ENCODE measurements around the gene FGGY.

DNA sequence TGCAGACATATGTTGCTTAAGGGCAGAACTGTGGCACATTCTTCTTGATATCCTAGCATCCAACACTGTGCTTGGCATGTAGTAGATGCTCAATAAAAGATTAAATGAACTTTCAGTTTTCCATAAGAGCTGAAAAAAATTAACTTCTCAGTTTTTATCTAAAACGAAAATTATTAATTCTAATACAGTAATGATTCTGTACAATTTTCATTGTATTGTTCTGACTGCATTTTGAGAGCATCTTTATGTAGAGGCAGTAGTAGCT, 46.6 kb downstream of the FGGY start:
- TF ChIP-seq POLR2AphosphoS5 (IDR thresholded peaks at IDR 0.05) (no peak), POLR2A (IDR thresholded peaks at IDR 0.05) (no peak)
- TF ChIP-seq, protein P1, sequence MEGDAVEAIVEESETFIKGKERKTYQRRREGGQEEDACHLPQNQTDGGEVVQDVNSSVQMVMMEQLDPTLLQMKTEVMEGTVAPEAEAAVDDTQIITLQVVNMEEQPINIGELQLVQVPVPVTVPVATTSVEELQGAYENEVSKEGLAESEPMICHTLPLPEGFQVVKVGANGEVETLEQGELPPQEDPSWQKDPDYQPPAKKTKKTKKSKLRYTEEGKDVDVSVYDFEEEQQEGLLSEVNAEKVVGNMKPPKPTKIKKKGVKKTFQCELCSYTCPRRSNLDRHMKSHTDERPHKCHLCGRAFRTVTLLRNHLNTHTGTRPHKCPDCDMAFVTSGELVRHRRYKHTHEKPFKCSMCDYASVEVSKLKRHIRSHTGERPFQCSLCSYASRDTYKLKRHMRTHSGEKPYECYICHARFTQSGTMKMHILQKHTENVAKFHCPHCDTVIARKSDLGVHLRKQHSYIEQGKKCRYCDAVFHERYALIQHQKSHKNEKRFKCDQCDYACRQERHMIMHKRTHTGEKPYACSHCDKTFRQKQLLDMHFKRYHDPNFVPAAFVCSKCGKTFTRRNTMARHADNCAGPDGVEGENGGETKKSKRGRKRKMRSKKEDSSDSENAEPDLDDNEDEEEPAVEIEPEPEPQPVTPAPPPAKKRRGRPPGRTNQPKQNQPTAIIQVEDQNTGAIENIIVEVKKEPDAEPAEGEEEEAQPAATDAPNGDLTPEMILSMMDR (IDR thresholded peaks at IDR 0.05), result no peak
